Neural progenitor cell (in vitro differentiated cells): ENCODE data around the gene TRABD.

ENCODE experiments used
- CTCF ChIP-seq: fragments of 200-600 bp; sonication (generic); IDR thresholded peaks from 2 replicates; pipeline ENCODE4 v1.5.1; 2017; ENCODE audit warnings: antibody characterized with exemption, mild to moderate bottlenecking
- EZH2 ChIP-seq: fragments of 200-600 bp; sonication (generic); IDR thresholded peaks from 2 replicates; pipeline ENCODE4 v1.6.1; 2017; ENCODE audit warnings: antibody characterized with exemption, mild to moderate bottlenecking, moderate library complexity
- EZH2phosphoT487 ChIP-seq: fragments of 200-600 bp; sonication (generic); IDR thresholded peaks from 2 replicates; pipeline ENCODE4 v1.6.1; 2017; ENCODE audit warnings: antibody characterized with exemption

- TF ChIP-seq CTCF: no peak
- no peak for TF ChIP-seq EZH2
- TF ChIP-seq EZH2phosphoT487: no peak
Observed at GRCh38 chr22:50184902-50185374, 775 bp upstream of the TRABD start.
